Uterus (tissue), 4 donors: ENCODE measurements around the gene SLC47A2. TPM values are rescaled to one million over a fixed set of nuclear protein-coding genes. Genes with fewer than 3 reads are reported as not detected.

Experiments used
- DNase-seq, 2 donors: peaks; one replicate each; pipeline ENCODE4 v3.0.0-alpha.2; 2019 to 2020
- H3K27ac ChIP-seq, 2 donors: fragments of 200-600 bp; sonication (generic); 1 replicate in 1 of 2; 2 replicates in 1 of 2; pipeline ENCODE4 v1.5.1; 2016 to 2018
- H3K27me3 ChIP-seq, 2 donors: fragments of 200-600 bp; sonication (generic); one replicate each; pipeline ENCODE4 v1.5.1; 2018 to 2019; ENCODE audit warnings: control low read depth in 1 of 2
- H3K36me3 ChIP-seq, 2 donors: fragments of 200-600 bp; sonication (generic); one replicate each; pipeline ENCODE4 v1.5.1; 2019; ENCODE audit warnings: control low read depth in 1 of 2
- H3K4me1 ChIP-seq, 2 donors: fragments of 200-600 bp; sonication (generic); one replicate each; pipeline ENCODE4 v1.5.1; 2018 to 2019; ENCODE audit warnings: control low read depth in 1 of 2
- H3K4me3 ChIP-seq, 2 donors: fragments of 200-600 bp; sonication (generic); 1 replicate in 1 of 2; 2 replicates in 1 of 2; pipeline ENCODE4 v1.5.1; 2018 to 2019; ENCODE audit warnings: mild to moderate bottlenecking in 1 of 2
- H3K9me3 ChIP-seq, 2 donors: fragments of 200-600 bp; sonication (generic); one replicate each; pipeline ENCODE4 v1.5.1; 2019; ENCODE audit warnings: control low read depth in 1 of 2
- POLR2A ChIP-seq, 2 donors: fragments of 450-650 bp; IDR thresholded peaks; one replicate each; pipeline ENCODE4 v1.6.1; 2016; ENCODE audit warnings: antibody characterized with exemption in 2 of 2, mild to moderate bottlenecking in 1 of 2, moderate library complexity in 1 of 2
- intact Hi-C: fragments of 100-400 bp; cut with DNase I; formaldehyde crosslinking; loops from one replicate; pipeline ENCODE4 v1.15.1; 2023; ENCODE audit warnings: low total_unique reads
- total RNA-seq, 4 donors: library from RNA; depleted of rRNA in 3 of 4; stranded (reverse); fragments of >200 nt in 3 of 4; gene quantifications; one replicate each; pipeline versions ENCODE4 v1.1.0 to v1.2.4, GENCODE V29; 2014 to 2023
- TF ChIP-seq, protein P1 (sequence below), 4 experiments: fragments of 200-600 bp in 2 of 4; fragments of 450-650 bp in 2 of 4; sonication (generic) in 2 of 4; IDR thresholded peaks; one replicate each; pipeline ENCODE4 v1.5.1; 2016 to 2019; ENCODE audit warnings: antibody characterized with exemption in 4 of 4, mild to moderate bottlenecking in 2 of 4, moderate library complexity in 1 of 4
- donor health status: DM: yes; HTN: yes; CAD: no.

The SLC47A2 gene
- total RNA-seq, 4 donors from 2014 or later: 0.35 TPM; not detected in 3

- DNase-seq: peak; percentile 73 to 88
- no peaks in the 10 kb centered on the region for H3K9me3 ChIP-seq
- intact Hi-C loops: no loop called here
- H3K4me3 ChIP-seq: no peak overlapping the region
- no peaks in the 10 kb centered on the region for H3K36me3 ChIP-seq
- TF ChIP-seq, protein P1, sequence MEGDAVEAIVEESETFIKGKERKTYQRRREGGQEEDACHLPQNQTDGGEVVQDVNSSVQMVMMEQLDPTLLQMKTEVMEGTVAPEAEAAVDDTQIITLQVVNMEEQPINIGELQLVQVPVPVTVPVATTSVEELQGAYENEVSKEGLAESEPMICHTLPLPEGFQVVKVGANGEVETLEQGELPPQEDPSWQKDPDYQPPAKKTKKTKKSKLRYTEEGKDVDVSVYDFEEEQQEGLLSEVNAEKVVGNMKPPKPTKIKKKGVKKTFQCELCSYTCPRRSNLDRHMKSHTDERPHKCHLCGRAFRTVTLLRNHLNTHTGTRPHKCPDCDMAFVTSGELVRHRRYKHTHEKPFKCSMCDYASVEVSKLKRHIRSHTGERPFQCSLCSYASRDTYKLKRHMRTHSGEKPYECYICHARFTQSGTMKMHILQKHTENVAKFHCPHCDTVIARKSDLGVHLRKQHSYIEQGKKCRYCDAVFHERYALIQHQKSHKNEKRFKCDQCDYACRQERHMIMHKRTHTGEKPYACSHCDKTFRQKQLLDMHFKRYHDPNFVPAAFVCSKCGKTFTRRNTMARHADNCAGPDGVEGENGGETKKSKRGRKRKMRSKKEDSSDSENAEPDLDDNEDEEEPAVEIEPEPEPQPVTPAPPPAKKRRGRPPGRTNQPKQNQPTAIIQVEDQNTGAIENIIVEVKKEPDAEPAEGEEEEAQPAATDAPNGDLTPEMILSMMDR (IDR thresholded peaks at IDR 0.05): no peak
- peak in 1 of 2 donors; percentile 15 for TF ChIP-seq POLR2A (IDR thresholded peaks at IDR 0.05)
- no peaks in the 10 kb centered on the region for H3K27me3 ChIP-seq
- H3K27ac ChIP-seq: peak overlapping the region; percentile 95 to 100
- H3K4me1 ChIP-seq: peaks cover 5 to 15% of the 10 kb centered on the region in 2 donors
These were observed 11.2 kb upstream of the SLC47A2 start for GRCh38 chr17:19727501-19728078.

GRCh38 chr17:19726631-19727376 is 10.4 kb upstream of the SLC47A2 start:
- no peak overlapping the region for H3K4me3 ChIP-seq
- no peaks in the 10 kb centered on the region for H3K36me3 ChIP-seq
- no peaks in the 10 kb centered on the region for H3K9me3 ChIP-seq
- peaks cover 5 to 15% of the 10 kb centered on the region in 2 donors for H3K4me1 ChIP-seq
- intact Hi-C loops: no loop called here
- TF ChIP-seq, protein P1 (IDR thresholded peaks at IDR 0.05): no peak
- no peak for TF ChIP-seq POLR2A (IDR thresholded peaks at IDR 0.05)
- H3K27ac ChIP-seq: peak overlapping the region; percentile 95 to 100
- DNase-seq: no peak
- H3K27me3 ChIP-seq: no peaks in the 10 kb centered on the region

DNA sequence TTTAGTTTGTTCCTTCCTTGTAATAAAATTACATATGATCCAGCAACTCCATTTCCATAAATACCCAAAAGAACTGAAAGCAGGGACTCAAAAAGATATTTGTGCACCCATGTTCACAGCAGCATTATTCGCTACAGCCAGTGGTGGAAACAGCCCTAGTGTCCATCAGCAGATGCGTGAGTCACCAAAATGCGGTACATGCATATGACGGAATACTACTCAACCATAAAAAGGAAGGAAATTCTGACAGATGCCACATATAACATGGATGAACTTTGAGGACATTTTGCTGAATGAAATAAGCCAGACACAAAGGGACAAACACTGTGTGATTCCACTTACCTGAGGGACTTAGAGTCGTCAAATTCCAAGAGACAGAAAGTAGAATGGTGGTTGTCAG is 9.1 kb upstream of the SLC47A2 start:
- intact Hi-C loops: no loop called here
- no peaks in the 10 kb centered on the region for H3K9me3 ChIP-seq
- peak overlapping the region in 1 of 2 donors; percentile 100 for H3K27ac ChIP-seq
- TF ChIP-seq POLR2A (IDR thresholded peaks at IDR 0.05): no peak
- TF ChIP-seq, protein P1 (IDR thresholded peaks at IDR 0.05): no peak
- DNase-seq: no peak
- H3K4me1 ChIP-seq: peaks cover 5 to 20% of the 10 kb centered on the region in 2 donors
- no peak overlapping the region for H3K4me3 ChIP-seq
- no peaks in the 10 kb centered on the region for H3K36me3 ChIP-seq
- H3K27me3 ChIP-seq: no peaks in the 10 kb centered on the region

DNA sequence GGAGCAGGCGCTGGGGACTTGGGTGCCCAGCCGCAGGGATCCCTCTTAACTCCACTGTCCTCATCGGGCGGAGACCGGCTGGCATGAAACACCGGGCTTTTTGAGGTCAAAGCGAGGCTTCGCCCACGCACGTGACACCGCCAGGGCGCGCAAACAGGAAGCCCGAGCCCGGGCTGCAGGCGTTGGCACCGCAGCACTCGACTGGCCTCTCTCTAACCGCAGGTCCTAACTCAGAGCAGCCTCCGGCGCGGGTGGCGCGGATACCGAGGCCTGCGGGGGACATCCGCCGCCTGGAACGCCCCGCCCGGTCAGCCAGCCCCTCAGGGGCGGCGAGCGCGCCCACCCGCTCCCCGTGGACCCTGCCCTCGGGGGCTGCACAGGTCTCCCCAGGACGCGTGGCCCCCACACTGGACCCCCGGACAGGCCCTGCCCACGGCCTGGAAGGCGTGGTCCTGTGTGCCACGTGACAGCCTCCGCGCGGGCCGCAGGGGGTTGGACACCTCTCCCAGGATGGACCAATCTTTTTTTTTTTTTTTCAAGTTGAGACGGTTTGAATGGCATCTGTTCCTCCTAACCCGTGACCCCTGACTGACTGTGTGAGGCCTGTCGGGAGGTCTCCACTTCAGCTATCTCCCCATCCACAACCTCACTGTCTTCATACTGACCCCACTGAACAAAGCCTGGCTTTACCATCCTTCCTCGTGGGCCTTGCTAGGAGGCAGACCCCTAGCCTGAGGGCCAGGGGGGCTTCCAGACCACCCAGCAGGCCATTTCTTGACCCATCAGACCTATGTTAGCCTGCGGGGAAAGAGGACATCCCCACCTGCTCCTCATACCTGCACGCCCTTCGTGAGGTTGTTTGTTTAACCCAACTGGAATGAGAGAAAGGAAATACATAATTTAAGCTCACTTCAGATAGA is 8.4 kb upstream of the SLC47A2 start:
- peaks cover 5 to 21% of the 10 kb centered on the region in 2 donors for H3K4me1 ChIP-seq
- intact Hi-C loops: no loop called here
- H3K27me3 ChIP-seq: no peaks in the 10 kb centered on the region
- TF ChIP-seq, protein P1 (IDR thresholded peaks at IDR 0.05): no peak
- TF ChIP-seq POLR2A (IDR thresholded peaks at IDR 0.05): peak in 1 of 2 donors; percentile 8
- peak overlapping the region; percentile 41 to 73 for H3K27ac ChIP-seq
- no peaks in the 10 kb centered on the region for H3K36me3 ChIP-seq
- DNase-seq: peak; percentile 42 to 46
- no peaks in the 10 kb centered on the region for H3K9me3 ChIP-seq
- peak overlapping the region; percentile 7 to 17 for H3K4me3 ChIP-seq
